Endodermal cell (in vitro differentiated cells): ENCODE results near the gene PPP1R12B. TPM values are rescaled to one million over a fixed set of nuclear protein-coding genes. Genes with fewer than 3 reads are reported as not detected.
A peak's percentile ranks its signal among the peaks of the same experiment; 100 is the strongest.
"Not testable (repeated sequence)": the region's sequence is repeated elsewhere in the genome, so short reads cannot be mapped to it uniquely, and the experiment has no call there.

ENCODE experiments used
- DNase-seq: peaks from one replicate; pipeline ENCODE4 v3.0.0-alpha.2; 2017
- H3K27ac ChIP-seq: 2 replicates; pipeline ENCODE4 v1.5.1; 2013; ENCODE audit warnings: mild to moderate bottlenecking, low read depth, low read length, moderate library complexity
- H3K27me3 ChIP-seq: 2 replicates; pipeline ENCODE4 v1.6.1; 2013; ENCODE audit warnings: mild to moderate bottlenecking, low read length, moderate library complexity; ENCODE audit not compliant: insufficient read depth, control insufficient read depth, poor library complexity, severe bottlenecking
- H3K36me3 ChIP-seq: 2 replicates; pipeline ENCODE4 v1.7.0; 2013; ENCODE audit warnings: mild to moderate bottlenecking, low read length, moderate library complexity; ENCODE audit not compliant: control insufficient read depth, insufficient read depth
- H3K4me1 ChIP-seq: one replicate; pipeline ENCODE4 v1.7.0; 2013; ENCODE audit warnings: low read length; ENCODE audit not compliant: control insufficient read depth, insufficient read depth
- H3K4me3 ChIP-seq: 2 replicates; pipeline ENCODE4 v1.5.1; 2013; ENCODE audit warnings: mild to moderate bottlenecking, low read length, moderate library complexity
- H3K9ac ChIP-seq: 2 replicates; pipeline ENCODE4 v1.6.1; 2013; ENCODE audit warnings: mild to moderate bottlenecking, low read length, moderate library complexity; ENCODE audit not compliant: poor library complexity, severe bottlenecking; ENCODE audit errors: extremely low read depth
- H3K9me3 ChIP-seq: 2 replicates; pipeline ENCODE4 v1.6.1; 2013; ENCODE audit warnings: mild to moderate bottlenecking, low read length, moderate library complexity; ENCODE audit not compliant: control insufficient read depth
- H3K27ac Mint-ChIP-seq: 2 replicates; pipeline ENCODE4 v1.8.0; 2020; ENCODE audit warnings: mixed read lengths
- H3K27me3 Mint-ChIP-seq: 2 replicates; pipeline ENCODE4 v1.8.0; 2021; ENCODE audit warnings: mild to moderate bottlenecking, mixed read lengths; ENCODE audit not compliant: insufficient read depth
- H3K36me3 Mint-ChIP-seq: 2 replicates; pipeline ENCODE4 v1.8.0; 2020; ENCODE audit warnings: low read depth, mixed read lengths
- H3K4me1 Mint-ChIP-seq: 2 replicates; pipeline ENCODE4 v1.8.0; 2020; ENCODE audit warnings: mixed read lengths
- H3K4me3 Mint-ChIP-seq: 2 replicates; pipeline ENCODE4 v1.8.0; 2020; ENCODE audit warnings: mild to moderate bottlenecking, moderate library complexity, mixed read lengths
- H3K9me3 Mint-ChIP-seq: 2 replicates; pipeline ENCODE4 v1.8.0; 2020; ENCODE audit warnings: mild to moderate bottlenecking, mixed read lengths
- WGBS, 2 experiments: methylation state at CpG; one replicate each; pipeline versions ENCODE4 v1.1.5 to v1.1.7; 2013; ENCODE audit warnings: missing lambda C conversion rate in 2 of 2, mixed read lengths in 1 of 2; ENCODE audit not compliant: insufficient coverage in 1 of 2, insufficient read length in 1 of 2; 5-methylcytosine and 5-hydroxymethylcytosine counted together
- total RNA-seq, 2 donors: library from RNA; stranded (reverse); fragmentation: NEBNext Ultra II Directional in 1 of 2; extraction: Animal tissue kit (Norgen Biotek cat#: 25700) in 1 of 2; gene quantifications; 2 replicates in 1 of 2; 3 replicates in 1 of 2; pipeline ENCODE4 v1.2.1, GENCODE V29; 2021
- TF ChIP-seq, protein P1 (sequence below): fragments of 200-600 bp; sonication (generic); conservative IDR thresholded peaks from 2 replicates; pipeline ENCODE4 v1.5.0; 2021; ENCODE audit warnings: antibody characterized with exemption, mild to moderate bottlenecking

PPP1R12B gene
- total RNA-seq, 2 donors from 2014 or later, result 19.2 to 20.3 TPM

DNA sequence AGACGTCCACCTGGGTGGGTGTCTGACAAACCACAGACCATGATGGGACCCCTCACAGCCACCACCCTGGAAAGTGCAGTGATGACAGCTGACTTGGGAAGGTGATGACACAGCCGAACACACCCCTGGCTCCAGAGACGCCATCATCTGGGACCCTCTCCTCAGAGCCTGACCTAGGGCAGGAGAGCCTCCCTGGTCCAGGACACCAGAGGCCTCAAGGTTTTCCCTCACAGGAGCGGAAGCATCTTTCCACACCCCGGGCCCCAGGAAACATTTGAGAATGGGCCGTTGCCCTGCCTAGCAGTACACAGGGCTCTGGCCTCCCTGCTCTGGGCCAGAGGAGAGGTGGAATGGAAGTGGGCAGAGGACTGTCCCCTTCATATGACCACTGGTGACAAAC is 282.0 kb downstream of the PPP1R12B start:
- no peak overlapping the region for H3K27ac ChIP-seq
- H3K9ac ChIP-seq, result no peak overlapping the region
- Mint-ChIP-seq H3K27me3 (no peaks in the 10 kb centered on the region), H3K36me3 (no peaks in the 10 kb centered on the region), H3K4me1 (peaks cover 21% of the 10 kb centered on the region), H3K9me3 (no peaks in the 10 kb centered on the region), H3K4me3 (no peak overlapping the region), H3K27ac (no peak overlapping the region)
- no peak for DNase-seq
- WGBS, 2 experiments, result 88 to 95% methylated on average over 6 of the region's 6 CpGs
- H3K4me1 ChIP-seq, result no peaks in the 10 kb centered on the region
- H3K4me3 ChIP-seq, result no peak overlapping the region
- no peaks in the 10 kb centered on the region for H3K27me3 ChIP-seq
- H3K36me3 ChIP-seq, result no peaks in the 10 kb centered on the region
- no peaks in the 10 kb centered on the region for H3K9me3 ChIP-seq
- TF ChIP-seq, protein P1, sequence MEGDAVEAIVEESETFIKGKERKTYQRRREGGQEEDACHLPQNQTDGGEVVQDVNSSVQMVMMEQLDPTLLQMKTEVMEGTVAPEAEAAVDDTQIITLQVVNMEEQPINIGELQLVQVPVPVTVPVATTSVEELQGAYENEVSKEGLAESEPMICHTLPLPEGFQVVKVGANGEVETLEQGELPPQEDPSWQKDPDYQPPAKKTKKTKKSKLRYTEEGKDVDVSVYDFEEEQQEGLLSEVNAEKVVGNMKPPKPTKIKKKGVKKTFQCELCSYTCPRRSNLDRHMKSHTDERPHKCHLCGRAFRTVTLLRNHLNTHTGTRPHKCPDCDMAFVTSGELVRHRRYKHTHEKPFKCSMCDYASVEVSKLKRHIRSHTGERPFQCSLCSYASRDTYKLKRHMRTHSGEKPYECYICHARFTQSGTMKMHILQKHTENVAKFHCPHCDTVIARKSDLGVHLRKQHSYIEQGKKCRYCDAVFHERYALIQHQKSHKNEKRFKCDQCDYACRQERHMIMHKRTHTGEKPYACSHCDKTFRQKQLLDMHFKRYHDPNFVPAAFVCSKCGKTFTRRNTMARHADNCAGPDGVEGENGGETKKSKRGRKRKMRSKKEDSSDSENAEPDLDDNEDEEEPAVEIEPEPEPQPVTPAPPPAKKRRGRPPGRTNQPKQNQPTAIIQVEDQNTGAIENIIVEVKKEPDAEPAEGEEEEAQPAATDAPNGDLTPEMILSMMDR, result no peak

DNA sequence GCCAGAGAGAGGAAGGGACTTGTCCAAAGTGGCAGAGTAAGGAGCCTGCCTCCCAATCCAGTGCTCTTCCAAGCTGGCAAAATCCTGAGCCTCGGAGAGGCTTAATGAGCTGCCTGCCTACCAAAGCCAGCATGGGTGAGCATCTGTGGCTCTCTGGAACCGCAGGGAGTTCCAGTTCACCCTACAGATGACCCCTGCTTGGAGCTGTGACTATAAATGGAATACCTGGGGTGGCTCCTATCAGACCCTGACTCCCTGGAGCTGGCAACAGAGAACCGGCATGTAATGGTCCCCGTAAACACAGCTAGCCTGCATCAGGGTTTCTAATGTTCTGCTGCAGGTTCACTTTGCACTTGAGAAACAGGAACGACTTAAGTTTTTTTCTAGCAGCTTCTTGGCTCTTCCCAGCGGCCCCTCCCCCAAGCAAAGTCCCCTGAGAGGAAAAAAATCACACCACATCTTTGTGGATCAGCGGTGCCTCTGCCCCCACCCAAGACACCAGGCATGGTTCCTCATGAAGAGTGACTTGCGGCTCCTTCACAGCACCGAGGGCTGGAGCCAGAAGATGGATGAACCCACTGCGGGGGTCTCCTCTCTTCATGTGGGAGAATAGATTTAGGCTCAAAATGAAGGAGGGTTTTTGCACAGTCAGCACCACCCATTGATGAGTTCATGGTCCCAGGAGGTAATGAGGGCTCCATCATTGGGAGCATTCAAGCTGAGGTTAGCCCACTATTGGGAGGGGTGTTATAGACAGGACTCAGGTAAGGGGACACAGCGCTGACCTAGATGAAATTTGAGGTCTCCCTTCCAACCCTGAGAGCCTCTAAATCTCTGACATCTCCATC is 282.8 kb downstream of the PPP1R12B start:
- 76 to 80% methylated on average over 6 to 11 of the region's 11 CpGs for WGBS, 2 experiments
- no peak overlapping the region for H3K4me3 Mint-ChIP-seq
- H3K36me3 Mint-ChIP-seq, result no peaks in the 10 kb centered on the region
- no peak for DNase-seq
- Histone ChIP-seq H3K9me3 (no peaks in the 10 kb centered on the region), H3K4me1 (no peaks in the 10 kb centered on the region), H3K9ac (no peak overlapping the region), H3K36me3 (no peaks in the 10 kb centered on the region), H3K4me3 (no peak overlapping the region), H3K27me3 (no peaks in the 10 kb centered on the region), H3K27ac (no peak overlapping the region)
- H3K27ac Mint-ChIP-seq, result no peak overlapping the region
- TF ChIP-seq, protein P1, result no peak
- no peaks in the 10 kb centered on the region for H3K27me3 Mint-ChIP-seq
- peaks cover 21% of the 10 kb centered on the region for H3K4me1 Mint-ChIP-seq
- no peaks in the 10 kb centered on the region for H3K9me3 Mint-ChIP-seq

DNA sequence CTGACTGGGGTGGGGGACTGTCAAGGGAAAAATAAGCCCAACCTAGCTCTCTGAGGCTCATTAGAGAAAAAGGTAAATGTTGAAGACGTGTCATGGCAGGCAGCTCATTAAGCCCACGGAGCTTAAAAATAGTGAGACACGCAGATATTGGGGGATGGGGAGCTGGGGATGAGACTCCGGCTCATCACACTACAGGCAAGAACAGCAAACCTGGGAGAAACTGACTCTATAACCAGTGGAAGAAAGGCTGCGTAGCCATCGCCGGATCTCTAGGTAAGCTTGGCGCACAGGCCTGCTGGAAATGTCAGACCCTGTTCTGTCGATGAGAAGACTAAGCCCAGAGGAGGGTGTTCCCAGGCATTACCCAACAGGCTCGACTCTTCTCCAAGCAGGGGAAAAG is 283.7 kb downstream of the PPP1R12B start:
- Mint-ChIP-seq H3K4me1 (peaks cover 14% of the 10 kb centered on the region), H3K27ac (no peak overlapping the region), H3K4me3 (no peak overlapping the region), H3K27me3 (no peaks in the 10 kb centered on the region), H3K36me3 (no peaks in the 10 kb centered on the region), H3K9me3 (no peaks in the 10 kb centered on the region)
- Histone ChIP-seq H3K9ac (no peak overlapping the region), H3K27me3 (no peaks in the 10 kb centered on the region), H3K9me3 (no peaks in the 10 kb centered on the region), H3K4me1 (peaks cover under 1% of the 10 kb centered on the region), H3K4me3 (no peak overlapping the region), H3K36me3 (no peaks in the 10 kb centered on the region), H3K27ac (no peak overlapping the region)
- DNase-seq, result no peak
- WGBS, 2 experiments, result 92 to 99% methylated on average over 9 to 10 of the region's 10 CpGs
- TF ChIP-seq, protein P1, result no peak

DNA sequence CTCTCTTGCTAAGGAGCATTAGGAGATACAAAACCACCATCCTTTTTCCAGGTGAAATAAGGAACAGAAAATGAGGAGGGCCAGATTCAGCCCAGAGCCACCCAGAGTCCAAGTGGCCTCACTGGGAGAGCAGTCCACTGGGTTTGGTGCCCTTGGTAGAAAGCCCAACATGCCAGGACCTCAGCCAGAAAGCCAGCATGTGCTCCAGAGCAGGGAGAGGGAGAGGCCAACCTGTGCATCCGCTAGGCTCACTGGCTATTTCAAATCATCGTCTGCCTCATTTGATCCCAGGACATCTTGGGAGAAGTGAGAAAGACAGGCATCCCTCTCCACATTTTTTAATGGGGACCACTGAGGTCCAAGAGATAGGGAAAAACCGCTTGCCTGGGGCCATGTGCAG is 287.7 kb downstream of the PPP1R12B start:
- H3K36me3 Mint-ChIP-seq, result not testable (repeated sequence)
- WGBS, 2 experiments, result 57 to 60% methylated on average over 3 of the region's 3 CpGs

DNA sequence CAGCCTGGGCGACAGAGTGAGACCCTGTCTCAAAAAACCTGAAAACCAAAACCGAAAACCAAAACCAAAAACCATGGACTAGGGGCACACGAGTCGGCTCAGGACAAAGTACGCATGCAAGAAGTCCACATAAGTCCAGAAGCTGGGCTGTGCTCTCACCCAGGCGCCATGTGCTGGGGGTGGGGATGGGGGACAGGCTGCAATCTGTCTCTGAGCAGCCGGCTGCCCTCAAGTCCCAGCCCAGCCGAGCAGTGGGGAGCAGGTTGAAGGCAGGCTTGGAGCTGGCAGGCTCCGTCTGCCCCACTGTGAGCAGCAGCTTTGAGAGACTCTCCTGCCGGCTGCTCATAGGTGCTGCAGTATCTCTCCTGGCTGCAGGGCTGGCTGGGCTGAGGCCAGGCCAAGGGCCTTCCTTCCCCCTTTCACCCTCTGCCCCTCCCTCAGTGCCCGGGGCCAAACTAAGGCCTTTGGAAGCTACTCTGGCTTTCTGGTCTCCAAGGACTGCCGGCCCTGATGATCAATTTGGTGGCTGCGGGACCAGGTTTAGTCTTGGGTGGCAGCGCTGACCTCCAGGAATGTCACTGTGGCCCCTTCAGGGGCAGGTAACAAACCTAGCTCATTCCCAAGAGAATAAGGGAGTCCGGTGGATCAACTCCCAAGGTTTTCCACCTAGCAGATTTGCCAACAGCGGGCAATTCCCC is 289.0 kb downstream of the PPP1R12B start:
- not testable (repeated sequence) for H3K9me3 Mint-ChIP-seq
- peaks cover 20% of the 10 kb centered on the region for H3K27me3 Mint-ChIP-seq
- H3K27ac Mint-ChIP-seq, result peak overlapping the region; percentile 79

More for the DNA sequence above, 287.7 kb downstream of the PPP1R12B start:
- not testable (repeated sequence) for H3K9me3 Mint-ChIP-seq, H3K4me3 ChIP-seq, H3K27ac ChIP-seq, H3K9me3 ChIP-seq, H3K27ac Mint-ChIP-seq, H3K4me3 Mint-ChIP-seq, H3K27me3 Mint-ChIP-seq, H3K9ac ChIP-seq, DNase-seq, H3K36me3 ChIP-seq, H3K27me3 ChIP-seq
- peaks cover 37% of the 10 kb centered on the region for H3K4me1 Mint-ChIP-seq
- H3K4me1 ChIP-seq, result peaks cover 21% of the 10 kb centered on the region

More for the DNA sequence above, 289.0 kb downstream of the PPP1R12B start:
- H3K27me3 ChIP-seq, H3K9ac ChIP-seq, H3K36me3 Mint-ChIP-seq, H3K9me3 ChIP-seq, H3K36me3 ChIP-seq, H3K4me3 ChIP-seq: not testable (repeated sequence)
- DNase-seq, result peak; percentile 64
- WGBS, 2 experiments, result 75 to 93% methylated on average over 9 to 16 of the region's 16 CpGs
- peak overlapping the region; percentile 98 for H3K27ac ChIP-seq
- peak overlapping the region; percentile 38 for H3K4me3 Mint-ChIP-seq
- peaks cover 23% of the 10 kb centered on the region for H3K4me1 ChIP-seq
- H3K4me1 Mint-ChIP-seq, result peaks cover 39% of the 10 kb centered on the region
